Smooth muscle cell (in vitro differentiated cells): ENCODE data around the gene ADAMTS2. TPM values are rescaled to one million over a fixed set of nuclear protein-coding genes. Genes with fewer than 3 reads are reported as not detected.

Experiments used
- DNase-seq: peaks from one replicate; lab custom pipeline; 2025; ENCODE audit not compliant: unreplicated experiment; lab: John Stamatoyannopoulos, UW
- H2AFZ ChIP-seq: fragments of 200-600 bp; sonication (generic); 2 replicates; pipeline ENCODE4 v1.6.0; 2016; ENCODE audit warnings: antibody characterized with exemption, low read depth, mild to moderate bottlenecking
- H3F3A ChIP-seq: fragments of 200-600 bp; sonication (generic); 2 replicates; pipeline ENCODE4 v1.6.0; 2017; ENCODE audit warnings: antibody characterized with exemption, low read depth
- H3K27ac ChIP-seq: fragments of 200-600 bp; sonication (generic); 2 replicates; pipeline ENCODE4 v1.5.1; 2016; ENCODE audit warnings: low read depth, mild to moderate bottlenecking
- H3K27me3 ChIP-seq: fragments of 200-600 bp; sonication (generic); 2 replicates; pipeline ENCODE4 v1.6.1; 2016; ENCODE audit warnings: low read depth, mild to moderate bottlenecking
- H3K36me3 ChIP-seq: fragments of 200-600 bp; sonication (generic); 2 replicates; pipeline ENCODE4 v1.5.1; 2016; ENCODE audit warnings: low read depth
- H3K4me1 ChIP-seq: fragments of 200-600 bp; sonication (generic); 2 replicates; pipeline ENCODE4 v1.5.1; 2016; ENCODE audit warnings: low read depth
- H3K4me2 ChIP-seq: fragments of 200-600 bp; sonication (generic); 2 replicates; pipeline ENCODE4 v1.6.0; 2016; ENCODE audit warnings: mild to moderate bottlenecking
- H3K4me3 ChIP-seq: fragments of 200-600 bp; sonication (generic); 2 replicates; pipeline ENCODE4 v1.5.1; 2016; ENCODE audit warnings: mild to moderate bottlenecking
- H3K79me2 ChIP-seq: fragments of 200-600 bp; sonication (generic); 2 replicates; pipeline ENCODE4 v1.6.0; 2016; ENCODE audit warnings: low read depth, mild to moderate bottlenecking
- H3K9ac ChIP-seq: fragments of 200-600 bp; sonication (generic); 2 replicates; pipeline ENCODE4 v1.6.0; 2016; ENCODE audit warnings: low read depth
- H3K9me3 ChIP-seq: fragments of 200-600 bp; sonication (generic); replicated peaks from 2 replicates; pipeline ENCODE4 v1.5.1; 2016; ENCODE audit warnings: low read depth
- H4K20me1 ChIP-seq: fragments of 200-600 bp; sonication (generic); 2 replicates; pipeline ENCODE4 v1.6.0; 2016; ENCODE audit warnings: low read depth
- WGBS: methylation state at CpG from one replicate; pipeline ENCODE4 v1.1.7; 2016; ENCODE audit warnings: low lambda C conversion rate; 5-methylcytosine and 5-hydroxymethylcytosine counted together
- polyA plus RNA-seq: library from polyadenylated mRNA; unstranded; fragments of >200 nt; fragmentation: Nextera tagmentation; extraction: Ambion mirVana; gene quantifications from 2 replicates; pipeline ENCODE4 v1.2.1, GENCODE V29; 2016
- total RNA-seq: library from RNA; depleted of rRNA; stranded (reverse); fragments of >200 nt; gene quantifications from 2 replicates; pipeline ENCODE4 v1.2.3, GENCODE V29; 2014
- TF ChIP-seq, protein P1 (sequence below): fragments of 200-600 bp; sonication (generic); IDR thresholded peaks from 2 replicates; pipeline ENCODE4 v1.5.1; 2017; ENCODE audit warnings: borderline replicate concordance, mild to moderate bottlenecking, antibody characterized with exemption; ENCODE audit not compliant: insufficient read depth, poor library complexity, severe bottlenecking

ADAMTS2 gene
- total and polyA plus RNA-seq, 2 experiments from 2014 or later: 22.8 to 37.5 TPM

DNA sequence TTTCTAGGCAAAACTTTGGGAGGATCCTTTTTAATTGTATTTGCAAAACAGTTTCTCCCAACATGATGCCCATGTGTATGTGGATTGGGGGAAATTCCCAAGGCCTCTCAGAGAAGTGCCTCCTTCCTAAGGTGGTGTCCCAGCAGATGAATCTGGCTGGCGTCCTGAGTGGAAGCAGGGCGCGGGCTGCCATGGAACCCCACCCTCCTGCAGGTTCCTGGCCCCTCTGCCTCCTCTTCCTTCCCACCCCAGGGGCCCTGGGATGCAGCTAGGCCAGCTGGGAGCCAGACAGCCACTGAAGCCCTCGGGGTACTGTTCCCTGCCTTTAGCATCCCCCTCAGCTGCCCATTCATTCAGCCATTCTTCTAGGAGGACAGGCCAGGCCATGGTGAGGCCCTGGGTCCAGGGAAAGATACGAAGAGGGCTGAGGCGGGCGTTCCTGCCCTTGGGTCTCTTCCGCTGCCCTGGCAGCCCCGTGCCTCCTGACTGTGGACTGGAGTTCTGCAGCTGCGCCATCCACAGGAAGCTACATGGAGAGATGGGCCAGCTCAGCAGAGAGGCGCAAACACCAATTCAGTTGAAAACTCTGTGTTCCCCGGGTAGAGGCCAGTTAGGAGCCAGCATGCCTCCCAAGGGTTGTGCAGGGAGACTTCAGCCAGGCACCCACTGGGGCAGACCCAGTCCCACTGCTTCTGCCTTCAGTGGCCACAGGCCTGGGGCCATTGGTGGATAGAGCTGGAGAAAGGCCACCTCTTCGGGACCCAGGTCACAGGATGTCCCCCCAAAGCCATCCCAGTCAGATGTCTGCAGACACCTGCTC is 36.5 kb downstream of the ADAMTS2 start:
- H3K4me3 ChIP-seq: no peak overlapping the region
- 95% methylated on average over 13 of the region's 13 CpGs for WGBS
- H3K9me3 ChIP-seq: peaks cover 4% of the 10 kb centered on the region
- no peak overlapping the region for H3K27ac ChIP-seq
- no peak overlapping the region for H3K9ac ChIP-seq
- no peaks in the 10 kb centered on the region for H3K4me1 ChIP-seq
- no peak for DNase-seq
- H3K4me2 ChIP-seq: no peak overlapping the region
- no peaks in the 10 kb centered on the region for H4K20me1 ChIP-seq
- H3K79me2 ChIP-seq: no peaks in the 10 kb centered on the region
- no peak overlapping the region for H2AFZ ChIP-seq
- H3K36me3 ChIP-seq: no peaks in the 10 kb centered on the region
- no peaks in the 10 kb centered on the region for H3F3A ChIP-seq
- TF ChIP-seq, protein P1, sequence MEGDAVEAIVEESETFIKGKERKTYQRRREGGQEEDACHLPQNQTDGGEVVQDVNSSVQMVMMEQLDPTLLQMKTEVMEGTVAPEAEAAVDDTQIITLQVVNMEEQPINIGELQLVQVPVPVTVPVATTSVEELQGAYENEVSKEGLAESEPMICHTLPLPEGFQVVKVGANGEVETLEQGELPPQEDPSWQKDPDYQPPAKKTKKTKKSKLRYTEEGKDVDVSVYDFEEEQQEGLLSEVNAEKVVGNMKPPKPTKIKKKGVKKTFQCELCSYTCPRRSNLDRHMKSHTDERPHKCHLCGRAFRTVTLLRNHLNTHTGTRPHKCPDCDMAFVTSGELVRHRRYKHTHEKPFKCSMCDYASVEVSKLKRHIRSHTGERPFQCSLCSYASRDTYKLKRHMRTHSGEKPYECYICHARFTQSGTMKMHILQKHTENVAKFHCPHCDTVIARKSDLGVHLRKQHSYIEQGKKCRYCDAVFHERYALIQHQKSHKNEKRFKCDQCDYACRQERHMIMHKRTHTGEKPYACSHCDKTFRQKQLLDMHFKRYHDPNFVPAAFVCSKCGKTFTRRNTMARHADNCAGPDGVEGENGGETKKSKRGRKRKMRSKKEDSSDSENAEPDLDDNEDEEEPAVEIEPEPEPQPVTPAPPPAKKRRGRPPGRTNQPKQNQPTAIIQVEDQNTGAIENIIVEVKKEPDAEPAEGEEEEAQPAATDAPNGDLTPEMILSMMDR: no peak
- H3K27me3 ChIP-seq: no peaks in the 10 kb centered on the region

DNA sequence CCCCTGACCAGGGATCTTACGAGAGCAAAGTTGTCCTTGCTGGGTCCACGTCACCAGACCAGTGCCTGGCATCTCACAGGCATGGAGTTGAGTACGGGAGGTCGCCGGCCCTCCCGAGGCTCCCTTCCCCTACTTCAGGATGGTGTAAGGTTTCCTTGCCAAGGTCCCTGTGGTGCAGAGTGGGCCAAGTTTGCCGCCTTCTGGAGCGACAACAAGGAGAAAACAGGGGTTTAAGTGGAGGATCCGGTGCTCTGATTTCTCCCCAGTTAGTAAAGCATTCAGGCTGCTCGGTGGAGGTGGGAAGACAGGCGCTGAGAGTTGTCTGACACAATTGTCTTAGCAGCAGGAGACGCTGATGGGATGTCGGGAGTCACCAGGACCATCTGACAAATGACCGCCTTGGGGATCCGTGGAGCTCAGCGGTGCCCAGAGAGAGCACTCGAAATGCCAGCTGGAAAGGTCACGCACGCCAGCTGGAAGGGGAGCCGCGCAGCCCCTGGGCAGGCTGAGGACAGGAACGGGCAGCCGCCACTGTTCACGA is 37.3 kb downstream of the ADAMTS2 start:
- H3F3A ChIP-seq: no peaks in the 10 kb centered on the region
- no peaks in the 10 kb centered on the region for H3K4me1 ChIP-seq
- TF ChIP-seq, protein P1: no peak
- no peaks in the 10 kb centered on the region for H3K79me2 ChIP-seq
- peaks cover 4% of the 10 kb centered on the region for H3K9me3 ChIP-seq
- H2AFZ ChIP-seq: no peak overlapping the region
- no peak overlapping the region for H3K4me2 ChIP-seq
- WGBS: 94% methylated on average over 24 of the region's 24 CpGs
- DNase-seq: no peak
- H3K4me3 ChIP-seq: no peak overlapping the region
- no peak overlapping the region for H3K9ac ChIP-seq
- H3K36me3 ChIP-seq: no peaks in the 10 kb centered on the region
- H3K27me3 ChIP-seq: no peaks in the 10 kb centered on the region
- H3K27ac ChIP-seq: no peak overlapping the region
- no peaks in the 10 kb centered on the region for H4K20me1 ChIP-seq

GRCh38 chr5:179307013-179307800 is 38.1 kb downstream of the ADAMTS2 start:
- Histone ChIP-seq H3F3A (no peaks in the 10 kb centered on the region), H3K4me1 (no peaks in the 10 kb centered on the region), H3K9me3 (peaks cover 4% of the 10 kb centered on the region), H3K4me2 (no peak overlapping the region), H3K4me3 (no peak overlapping the region), H3K9ac (no peak overlapping the region), H3K27ac (no peak overlapping the region), H2AFZ (no peak overlapping the region), H3K27me3 (no peaks in the 10 kb centered on the region), H3K36me3 (no peaks in the 10 kb centered on the region), H4K20me1 (no peaks in the 10 kb centered on the region), H3K79me2 (no peaks in the 10 kb centered on the region)
- WGBS: 92% methylated on average over 23 of the region's 29 CpGs
- TF ChIP-seq, protein P1: no peak
- DNase-seq: no peak
